CD4-positive, alpha-beta T cell treated with Interferon alpha-2 for 1 hour (primary cell): ENCODE results near the gene TPM4.
"Not testable (repeated sequence)": the region's sequence is repeated elsewhere in the genome, so short reads cannot be mapped to it uniquely, and the experiment has no call there.

Experiments used
- DNase-seq, 2 donors: peaks; one replicate each; pipeline ENCODE4 v3.0.0-alpha.2; 2020 to 2022

Gene TPM4

DNA sequence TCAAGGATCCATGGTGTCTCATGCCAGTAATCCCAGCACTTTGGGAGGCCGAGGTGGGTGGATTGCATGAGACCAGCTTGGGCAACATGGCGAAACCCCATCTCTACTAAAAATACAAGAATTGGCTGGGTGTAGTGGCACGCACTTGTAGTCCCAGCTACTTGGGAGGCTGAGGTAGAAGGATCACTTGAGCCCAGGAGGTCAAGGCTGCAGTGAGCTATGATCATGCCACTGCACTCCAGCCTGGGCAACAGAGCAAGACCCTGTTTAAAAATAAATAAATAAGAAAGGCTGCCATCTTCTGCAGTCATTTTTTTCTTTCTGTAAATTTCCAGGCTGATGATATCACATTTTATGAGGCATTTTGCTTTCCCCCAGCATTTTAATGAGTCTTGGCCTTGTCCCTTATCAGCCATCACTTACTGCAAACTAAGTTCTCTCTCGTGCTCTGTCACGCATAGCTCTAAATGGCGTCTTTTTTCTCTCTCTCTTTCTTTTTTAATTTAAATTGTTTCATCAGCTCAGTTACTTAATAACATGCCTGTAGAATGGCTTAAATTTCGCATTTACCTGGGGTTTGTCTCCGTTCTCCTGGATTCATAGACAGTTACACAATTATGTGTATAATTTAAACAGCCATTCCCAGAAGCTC is 23.1 kb downstream of the TPM4 start:
- not testable (repeated sequence) for DNase-seq

GRCh38 chr19:16100524-16100923 is 24.2 kb downstream of the TPM4 start:
- DNase-seq, result no peak

GRCh38 chr19:16104722-16105121 is 28.4 kb downstream of the TPM4 start:
- no peak for DNase-seq

DNA sequence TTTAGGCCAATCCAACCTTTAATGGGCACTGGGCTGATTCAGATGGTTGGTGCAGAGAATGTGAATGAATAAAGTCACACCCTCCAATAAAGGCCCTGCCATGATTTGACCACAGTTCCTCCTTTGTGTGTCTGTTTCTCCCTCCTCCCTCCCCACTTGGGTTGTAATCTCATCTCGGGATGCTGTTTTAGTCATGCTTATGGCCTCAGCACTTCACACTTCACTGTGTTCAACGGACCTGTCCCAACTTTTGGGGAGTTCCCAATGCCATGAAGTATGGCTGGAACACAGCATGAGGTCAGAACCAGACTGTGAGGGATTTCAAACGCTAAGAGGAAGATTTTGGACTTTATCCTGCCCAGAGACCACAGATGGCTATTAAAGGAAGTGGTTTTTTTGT is 29.8 kb downstream of the TPM4 start:
- no peak for DNase-seq

DNA sequence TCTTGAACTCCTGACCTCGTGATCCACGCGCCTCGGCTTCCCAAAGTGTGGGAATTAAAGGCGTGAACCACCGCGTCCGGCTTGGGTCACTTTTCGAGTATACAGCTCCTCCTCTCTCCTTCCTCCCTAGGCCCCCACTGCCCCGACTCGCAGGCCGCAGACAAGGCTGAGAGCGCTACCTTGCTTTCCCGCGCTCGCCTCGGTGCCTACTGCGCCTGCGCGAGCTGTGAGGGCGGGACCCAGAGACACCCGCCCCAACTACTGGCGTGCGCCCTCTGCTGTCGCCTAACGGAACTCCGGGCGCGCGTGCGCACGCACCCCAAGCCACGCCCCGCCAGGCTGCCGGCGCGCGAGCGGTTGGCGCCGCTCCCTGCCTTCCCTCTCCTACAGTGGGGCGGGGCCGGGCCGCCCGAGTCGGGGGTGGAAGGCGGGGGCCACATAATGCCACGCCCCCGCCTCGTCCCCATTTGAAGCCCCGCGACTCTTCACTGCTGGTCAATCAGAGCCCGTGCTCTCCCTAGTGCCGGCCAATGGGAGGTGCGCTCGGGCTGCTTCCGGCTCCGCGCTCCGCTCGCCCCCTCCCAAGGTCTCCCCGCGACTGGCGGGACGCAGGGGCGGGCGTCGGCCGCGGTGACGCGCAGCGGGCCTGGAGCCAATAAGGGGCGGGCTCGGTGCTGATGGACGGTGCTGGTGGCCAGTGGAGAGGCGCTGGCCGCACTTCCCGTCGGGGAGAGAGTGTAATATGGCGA is 35.0 kb downstream of the TPM4 start, which contains the start of gene RAB8A:
TSS of gene RAB8A (plus strand) at position 730 of the 749 bp plus-strand sequence. CDS start at position 743, 13 bp downstream.
- peak; percentile 99 for DNase-seq

GRCh38 chr19:16111909-16112752 is 35.8 kb downstream of the TPM4 start:
- no peak for DNase-seq

DNA sequence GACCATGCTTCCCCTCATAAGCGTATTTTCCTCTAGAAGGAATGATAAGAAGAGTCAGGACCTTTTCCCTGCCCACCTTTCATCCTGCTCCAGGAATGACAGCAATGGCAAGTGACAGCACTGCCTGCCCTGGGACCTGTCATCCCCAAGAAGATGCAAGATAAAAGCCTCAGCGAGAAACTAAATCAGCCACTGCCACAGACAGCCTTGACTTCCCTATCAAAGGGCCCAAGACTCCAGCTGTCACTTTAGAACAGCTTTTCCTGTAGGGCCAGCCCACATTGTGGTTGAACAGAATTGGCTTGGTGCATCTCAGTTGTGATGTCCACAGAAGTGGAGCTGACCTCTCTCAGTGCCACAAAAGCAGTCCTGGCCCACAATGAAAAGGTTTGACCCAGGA is 36.5 kb downstream of the TPM4 start:
- DNase-seq, result no peak

GRCh38 chr19:16113727-16114126 is 37.4 kb downstream of the TPM4 start:
- DNase-seq, result no peak

DNA sequence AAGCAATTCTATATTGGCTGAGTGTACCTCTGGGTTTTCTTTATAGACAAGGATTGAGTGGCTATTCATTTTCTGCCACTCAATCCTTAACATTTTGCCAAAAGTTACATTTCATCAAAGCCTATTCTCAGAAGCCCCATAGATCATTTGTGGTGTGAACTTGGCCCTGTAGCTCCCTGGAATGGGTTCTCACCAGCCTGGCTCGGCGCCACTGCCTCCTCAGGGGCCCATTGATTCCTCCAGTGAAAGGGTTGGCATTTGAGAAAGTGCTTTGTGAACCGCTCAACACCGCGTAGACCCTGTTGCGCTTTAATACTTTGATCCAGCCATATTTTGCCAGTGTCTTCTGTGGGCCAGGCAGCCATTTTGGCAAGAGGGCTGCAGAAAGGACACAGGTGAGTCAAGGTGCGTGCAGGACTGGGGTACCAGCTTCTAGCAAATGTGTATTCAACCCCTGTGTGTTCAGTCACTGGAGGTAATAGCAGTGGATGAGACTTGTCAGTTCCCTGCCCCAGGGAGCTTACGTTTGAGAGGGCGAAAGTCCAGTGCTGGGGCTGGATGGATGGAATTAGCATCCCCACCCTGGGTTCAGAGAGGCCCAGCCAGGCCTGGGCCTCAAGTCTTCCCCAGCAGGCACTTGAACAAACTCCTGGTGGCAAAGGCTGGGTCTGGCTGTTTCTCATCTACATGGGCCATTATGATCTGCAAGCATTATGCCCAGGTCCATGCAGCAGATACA is 39.2 kb downstream of the TPM4 start:
- no peak for DNase-seq

GRCh38 chr19:16116067-16116466 is 39.8 kb downstream of the TPM4 start:
- DNase-seq, result no peak

- DNase-seq, result peak in 1 of 2 donors; percentile 37
Observed at GRCh38 chr19:16117594-16118033, 41.3 kb downstream of the TPM4 start.

GRCh38 chr19:16118489-16119033 is 42.3 kb downstream of the TPM4 start:
- DNase-seq, result peak; percentile 57 to 85

DNA sequence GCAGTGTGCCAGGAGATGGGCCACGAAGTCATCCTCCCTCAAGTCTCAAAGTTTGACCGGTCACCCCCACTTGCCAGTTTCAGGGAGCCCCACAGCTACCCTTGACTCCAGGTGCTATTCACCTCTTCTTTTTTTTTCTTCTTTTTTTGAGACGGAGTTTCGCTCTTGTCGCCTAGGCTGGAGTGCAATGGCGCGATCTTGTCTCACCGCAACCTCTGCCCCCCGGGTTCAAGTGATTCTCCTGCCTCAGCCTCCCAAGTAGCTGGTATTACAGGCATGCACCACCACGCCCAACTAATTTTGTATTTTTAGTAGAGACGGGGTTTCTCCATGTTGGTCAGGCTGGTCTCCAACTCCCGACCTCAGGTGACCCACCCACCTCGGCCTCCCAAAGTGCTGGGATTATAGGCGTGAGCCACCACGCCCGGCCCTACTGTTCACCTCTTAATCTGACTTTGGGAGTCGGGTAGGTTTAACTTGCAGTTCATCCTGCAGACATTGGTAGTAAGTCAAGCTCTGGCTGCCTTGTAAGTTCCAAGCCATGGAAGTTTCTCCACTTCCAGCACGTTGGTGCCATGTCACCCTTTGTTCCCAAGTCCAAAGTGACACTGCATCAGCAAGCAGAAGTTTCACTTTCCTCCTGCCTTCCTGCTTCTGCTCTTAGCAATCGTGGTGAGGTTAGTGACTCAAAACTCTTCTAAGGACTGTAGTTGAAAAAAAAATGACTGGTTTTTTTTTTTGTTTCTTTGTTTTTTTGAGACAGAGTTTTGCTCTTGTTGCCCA is 43.0 kb downstream of the TPM4 start:
- DNase-seq, result peak; percentile 62 to 70

DNA sequence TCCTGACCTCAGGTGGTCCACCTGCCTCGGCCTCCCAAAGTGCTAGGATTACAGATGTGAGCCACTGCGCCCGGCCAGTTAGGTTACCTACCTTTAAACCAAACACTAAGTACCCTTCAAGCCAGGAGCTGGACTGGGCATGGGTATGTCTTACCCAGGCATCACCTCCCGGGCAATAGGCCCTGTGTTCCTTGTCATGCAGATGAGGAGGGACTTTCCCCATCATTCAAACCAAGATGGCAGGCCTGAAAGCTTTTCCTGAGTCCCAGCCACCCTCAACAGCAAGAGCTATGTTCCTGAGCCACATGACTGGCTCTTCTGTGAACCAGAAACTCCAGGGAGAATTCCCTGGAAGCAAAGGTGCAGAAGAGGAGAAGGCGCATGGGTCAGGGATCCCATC is 44.8 kb downstream of the TPM4 start:
- DNase-seq, result no peak

- DNase-seq, result no peak
Observed at GRCh38 chr19:16121967-16122366, 45.7 kb downstream of the TPM4 start.

DNA sequence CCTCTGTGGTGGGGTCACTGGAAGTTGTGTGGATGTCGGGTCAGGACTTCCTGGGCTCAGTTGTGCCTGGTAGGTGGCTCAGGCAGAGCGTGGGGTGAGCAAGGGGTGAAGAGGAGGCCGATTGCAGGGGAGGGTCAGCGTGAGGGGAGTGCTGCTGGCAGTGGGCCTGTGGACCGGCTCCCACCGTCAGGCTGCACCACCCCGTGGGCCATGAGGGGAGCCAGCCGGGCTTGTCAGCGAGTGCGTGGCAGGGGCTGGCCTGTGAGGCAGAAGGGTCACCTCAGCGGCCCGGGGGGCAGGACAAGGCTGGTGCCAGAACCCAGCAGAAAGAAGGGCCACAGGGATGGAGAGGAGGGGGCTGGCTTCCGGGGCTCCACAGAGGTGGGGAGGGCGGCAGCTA is 48.7 kb downstream of the TPM4 start:
- DNase-seq, result no peak

DNA sequence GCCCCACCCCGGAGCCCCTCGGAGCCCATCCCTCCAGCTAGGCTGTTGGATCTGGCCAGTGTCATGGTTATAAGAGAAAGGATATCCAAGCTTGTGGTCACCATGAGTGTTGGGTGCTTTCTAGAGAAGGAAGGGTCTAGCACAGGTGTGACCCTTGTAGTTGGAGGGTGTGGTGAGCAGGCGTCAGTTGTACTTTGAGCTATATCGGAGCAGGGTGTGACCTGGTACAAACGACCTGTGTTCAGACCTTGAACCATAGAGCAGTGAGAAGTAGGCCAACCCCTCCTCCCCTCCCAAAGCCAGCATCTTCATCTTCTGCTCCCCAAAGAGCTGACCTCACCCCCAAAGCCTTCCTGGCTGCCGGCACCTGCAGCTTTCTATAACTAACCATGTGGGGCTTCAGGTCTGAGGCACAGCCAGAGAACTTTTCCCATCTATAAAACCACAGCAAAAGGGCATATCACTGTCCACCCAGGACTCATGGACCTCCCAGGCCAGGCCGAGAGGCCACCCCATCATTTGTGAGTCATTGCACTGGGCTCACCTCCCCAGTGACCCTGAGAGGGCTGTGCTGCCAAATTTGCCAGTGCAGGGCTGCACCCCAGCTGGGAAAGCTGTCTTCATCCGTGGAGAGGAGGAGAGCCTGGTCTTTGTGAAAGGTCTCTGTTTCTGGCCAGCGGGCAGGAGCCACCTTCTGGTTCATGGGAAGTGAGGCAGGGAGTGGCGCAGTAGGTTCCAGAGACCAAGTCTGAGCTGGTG is 49.6 kb downstream of the TPM4 start:
- no peak for DNase-seq

GRCh38 chr19:16127080-16127479 is 50.8 kb downstream of the TPM4 start:
- no peak for DNase-seq

DNA sequence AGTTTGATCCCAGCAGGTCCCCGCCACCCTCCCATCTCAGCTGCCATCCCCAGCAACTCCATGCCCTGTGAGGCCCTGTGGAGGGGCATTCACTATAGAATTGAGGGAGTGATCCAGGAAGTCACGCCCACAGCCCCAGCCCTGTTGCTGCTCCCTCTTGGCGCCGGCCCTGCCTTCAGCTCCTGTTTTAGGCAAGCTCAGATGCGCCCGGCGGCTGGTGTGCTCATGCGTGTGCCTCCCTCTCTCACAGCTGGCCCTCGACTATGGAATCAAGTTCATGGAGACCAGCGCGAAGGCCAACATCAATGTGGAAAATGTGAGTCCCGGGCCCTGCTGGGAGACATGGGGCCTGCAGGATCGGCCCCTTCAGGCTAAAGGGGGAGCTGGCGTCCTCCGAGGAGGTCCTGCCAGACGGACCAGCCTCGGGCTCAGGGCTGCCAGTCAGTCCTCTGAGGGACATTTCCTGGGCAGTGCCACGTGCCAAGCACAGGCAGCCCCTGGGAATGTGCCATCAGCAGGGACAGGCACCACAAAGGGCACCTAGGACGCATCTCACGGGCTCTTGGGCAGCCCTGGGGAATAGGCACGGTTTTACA is 51.6 kb downstream of the TPM4 start:
- DNase-seq, result no peak

DNA sequence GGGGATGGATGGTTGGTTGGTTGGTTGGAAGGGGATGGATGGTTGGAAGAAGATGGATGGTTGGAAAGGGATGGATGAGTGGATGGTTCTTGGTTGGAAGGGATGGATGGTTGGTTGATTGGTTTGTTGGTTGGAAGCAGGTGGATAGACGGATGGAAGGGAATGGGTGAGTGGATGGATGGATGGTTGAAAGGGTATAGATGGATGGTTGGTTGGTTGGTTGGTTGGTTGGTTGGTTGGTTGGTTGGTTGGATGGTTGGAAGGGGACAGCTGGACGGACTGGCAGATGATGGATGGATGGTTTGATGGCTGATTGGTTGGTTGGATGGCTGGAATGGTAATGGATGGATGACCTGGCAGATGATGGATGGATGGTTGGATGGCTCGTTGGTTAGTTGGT is 55.4 kb downstream of the TPM4 start:
- DNase-seq, result no peak
